Stimulated activated CD4-positive, alpha-beta T cell treated with anti-CD3 and anti-CD28 coated beads, Interleukin-12 subunit alpha, Interleukin-12 subunit beta, amount 100 ng/mL, for 48 hours (primary cell): ENCODE measurements around the gene TSGA10.
"Not testable (repeated sequence)": the region's sequence is repeated elsewhere in the genome, so short reads cannot be mapped to it uniquely, and the experiment has no call there.

Source experiments
- DNase-seq, 3 donors: peaks; one replicate each; pipeline ENCODE4 v3.0.0-alpha.2; 2020; ENCODE audit warnings: low read depth in 2 of 3, low spot score in 1 of 3

Gene TSGA10, protein sequence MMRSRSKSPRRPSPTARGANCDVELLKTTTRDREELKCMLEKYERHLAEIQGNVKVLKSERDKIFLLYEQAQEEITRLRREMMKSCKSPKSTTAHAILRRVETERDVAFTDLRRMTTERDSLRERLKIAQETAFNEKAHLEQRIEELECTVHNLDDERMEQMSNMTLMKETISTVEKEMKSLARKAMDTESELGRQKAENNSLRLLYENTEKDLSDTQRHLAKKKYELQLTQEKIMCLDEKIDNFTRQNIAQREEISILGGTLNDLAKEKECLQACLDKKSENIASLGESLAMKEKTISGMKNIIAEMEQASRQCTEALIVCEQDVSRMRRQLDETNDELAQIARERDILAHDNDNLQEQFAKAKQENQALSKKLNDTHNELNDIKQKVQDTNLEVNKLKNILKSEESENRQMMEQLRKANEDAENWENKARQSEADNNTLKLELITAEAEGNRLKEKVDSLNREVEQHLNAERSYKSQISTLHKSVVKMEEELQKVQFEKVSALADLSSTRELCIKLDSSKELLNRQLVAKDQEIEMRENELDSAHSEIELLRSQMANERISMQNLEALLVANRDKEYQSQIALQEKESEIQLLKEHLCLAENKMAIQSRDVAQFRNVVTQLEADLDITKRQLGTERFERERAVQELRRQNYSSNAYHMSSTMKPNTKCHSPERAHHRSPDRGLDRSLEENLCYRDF

DNA sequence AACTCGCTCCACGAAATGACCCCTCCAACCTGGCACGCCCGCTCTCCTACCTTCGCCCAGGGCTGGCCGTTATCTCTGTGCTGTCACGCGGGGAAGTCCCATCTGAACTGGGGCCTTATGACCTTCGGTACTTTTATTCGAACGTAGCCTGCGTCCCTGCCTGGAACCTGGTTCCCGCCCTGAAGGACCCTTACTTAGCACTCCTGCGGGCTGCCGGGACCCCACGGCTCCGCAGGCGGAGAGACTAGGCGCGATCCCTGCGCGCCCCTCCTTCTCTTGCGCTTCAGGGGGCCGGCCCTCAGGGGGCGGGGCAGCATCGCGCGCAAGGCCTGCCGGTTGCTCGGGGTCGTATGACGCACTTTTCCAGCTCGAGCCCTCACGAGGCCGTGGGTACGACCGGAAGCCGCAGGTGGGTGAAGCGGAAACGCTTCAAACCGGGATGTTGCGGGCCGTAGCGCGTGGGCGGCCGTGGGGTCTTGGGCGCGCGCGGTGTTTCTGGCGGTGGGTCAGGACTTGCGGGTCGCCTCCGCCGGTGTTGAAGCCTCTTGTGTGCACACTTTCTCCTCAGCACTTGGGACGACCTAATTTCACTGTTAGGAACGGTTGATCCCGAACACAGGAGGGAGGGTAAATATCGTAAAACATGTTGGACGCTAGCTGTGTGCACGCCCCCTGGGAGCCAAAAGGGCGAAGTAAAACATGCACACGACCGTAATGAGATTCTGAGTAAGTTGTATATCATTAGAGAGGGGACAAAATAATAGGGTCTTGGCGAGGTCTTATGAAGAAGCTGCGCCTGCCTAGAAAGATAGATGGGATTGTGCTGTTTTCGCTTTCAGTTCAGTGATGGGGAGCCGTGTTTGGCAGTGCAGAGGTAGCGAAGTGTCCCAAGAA, at the start of gene TSGA10, which contains the start of gene LIPT1:
TSGA10 (minus strand) TSS at position 300 of the 894 bp plus-strand sequence. CDS start 45,503 bp downstream, outside the sequence.
LIPT1 (plus strand) TSS at position 325 of the 894 bp plus-strand sequence. CDS start 6,991 bp downstream, outside the sequence.
- peak; percentile 84 to 90 (median 86) for DNase-seq

DNA sequence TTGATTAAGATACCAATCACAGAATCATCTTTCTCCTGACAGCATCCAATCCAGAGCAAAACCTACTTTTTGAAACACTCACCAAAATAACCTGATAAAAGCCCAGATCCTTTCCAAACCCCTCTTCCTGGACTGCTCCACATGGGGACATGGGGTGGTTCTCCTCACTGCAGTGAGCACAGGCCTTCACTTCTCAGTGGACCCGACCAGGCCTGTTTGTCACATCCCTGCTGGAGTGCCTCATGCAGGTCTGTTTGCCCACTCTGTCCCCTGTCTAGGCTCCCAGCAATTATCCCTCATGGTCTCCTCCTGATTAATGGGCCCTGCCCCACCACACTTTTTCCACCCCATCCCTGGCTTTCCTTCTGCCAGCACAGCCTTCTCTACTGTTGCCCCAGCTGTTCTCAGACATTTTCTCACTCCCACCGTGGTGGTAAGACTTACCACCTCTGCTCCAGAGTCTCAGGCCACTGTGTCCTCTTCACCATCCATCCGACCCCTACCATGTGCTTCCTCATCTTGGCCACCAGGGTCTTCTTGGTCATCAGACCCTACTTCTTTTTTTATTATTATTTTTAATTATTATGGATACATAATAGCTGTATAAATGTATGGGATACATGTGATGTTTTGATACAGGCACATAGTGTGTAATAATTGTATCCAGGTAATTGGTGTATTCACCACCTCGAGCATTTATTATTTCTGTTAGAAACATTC, 47.4 kb upstream of the TSGA10 start:
- no peak for DNase-seq

DNA sequence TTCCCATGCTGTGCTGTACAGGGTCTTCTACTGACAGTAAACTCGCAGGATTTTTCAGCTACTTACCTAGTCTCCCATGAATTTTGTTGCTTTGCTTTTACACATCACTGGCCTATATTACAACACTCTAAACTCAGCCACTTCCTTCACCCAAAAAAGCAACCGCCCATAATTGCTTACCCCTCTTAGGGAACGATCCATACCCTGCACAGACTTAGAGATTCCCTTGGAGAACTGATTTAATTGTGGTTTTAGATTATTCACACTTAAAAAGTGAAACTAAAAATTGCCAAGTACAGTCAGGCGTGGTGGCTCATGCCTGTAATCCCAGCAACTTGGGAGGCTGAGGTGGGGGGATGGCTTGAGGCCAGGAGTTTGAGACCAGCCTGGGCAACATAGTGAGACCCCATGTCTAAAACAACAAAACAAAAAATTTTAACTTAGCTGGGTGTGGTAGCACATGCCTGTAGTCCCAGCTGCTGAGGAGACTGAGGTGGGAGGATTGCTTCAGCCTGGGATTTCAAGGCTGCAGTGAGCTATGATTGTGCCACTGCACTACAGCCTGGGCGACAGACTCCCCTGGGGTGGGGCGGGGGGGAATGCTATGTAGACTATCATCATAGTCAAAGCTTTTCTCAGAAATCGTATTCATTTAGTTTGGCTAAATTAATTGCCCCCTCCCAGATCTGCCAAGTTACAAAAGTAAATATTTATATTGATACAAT, 45.5 kb upstream of the TSGA10 start:
- no peak for DNase-seq

DNA sequence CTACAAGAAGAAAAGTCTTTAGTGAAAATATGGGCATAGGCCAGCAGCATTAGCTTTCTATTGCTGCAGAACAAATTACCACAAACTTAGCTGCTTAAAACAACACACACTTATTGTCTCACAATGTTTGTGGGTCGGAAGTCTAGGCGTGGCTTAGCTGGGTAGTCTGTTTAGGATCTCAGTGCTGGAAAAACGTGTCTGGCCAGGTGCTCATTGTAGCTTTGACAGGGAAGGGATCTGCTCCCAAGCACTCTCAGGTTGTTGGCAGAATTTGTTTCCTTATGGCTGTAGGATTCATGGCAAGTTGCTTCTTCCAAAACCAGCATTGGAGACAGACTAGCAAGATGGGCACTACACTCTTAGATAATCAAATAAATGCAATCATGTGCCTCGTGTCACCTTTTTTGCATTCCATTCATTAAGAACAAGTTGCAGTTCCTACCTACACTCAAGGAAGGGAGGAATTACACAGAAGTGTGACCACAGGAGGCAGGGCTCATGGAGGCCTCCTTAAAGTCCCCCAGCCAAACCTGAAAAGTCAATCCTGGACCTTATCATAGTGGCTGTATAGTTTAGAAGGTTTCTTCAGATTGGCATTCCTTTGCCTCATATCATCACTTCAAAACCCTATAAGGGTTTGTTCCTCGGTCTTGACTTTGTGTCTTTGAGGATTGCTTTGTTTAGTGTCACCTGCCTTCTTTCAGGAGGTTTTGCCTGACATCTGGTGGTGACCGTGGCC, 43.5 kb upstream of the TSGA10 start:
- DNase-seq = no peak

DNA sequence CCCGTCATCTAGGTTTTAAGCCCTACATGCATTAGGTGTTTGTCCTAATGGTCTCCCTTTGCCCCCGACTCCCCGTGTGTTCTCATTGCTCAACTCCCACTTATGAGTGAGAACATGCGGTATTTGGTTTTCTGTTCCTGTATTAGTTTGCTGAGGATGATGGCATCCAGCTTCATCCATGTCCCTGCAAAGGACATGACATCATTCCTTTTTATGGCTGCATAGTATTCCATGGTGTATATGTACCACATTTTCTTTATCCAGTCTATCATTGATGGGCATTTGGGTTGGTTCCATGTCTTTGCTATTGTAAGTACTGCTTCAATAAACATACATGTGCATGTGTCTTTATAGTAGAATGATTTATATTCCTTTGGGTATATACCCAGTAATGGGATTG, 37.6 kb upstream of the TSGA10 start:
- not testable (repeated sequence) for DNase-seq

DNA sequence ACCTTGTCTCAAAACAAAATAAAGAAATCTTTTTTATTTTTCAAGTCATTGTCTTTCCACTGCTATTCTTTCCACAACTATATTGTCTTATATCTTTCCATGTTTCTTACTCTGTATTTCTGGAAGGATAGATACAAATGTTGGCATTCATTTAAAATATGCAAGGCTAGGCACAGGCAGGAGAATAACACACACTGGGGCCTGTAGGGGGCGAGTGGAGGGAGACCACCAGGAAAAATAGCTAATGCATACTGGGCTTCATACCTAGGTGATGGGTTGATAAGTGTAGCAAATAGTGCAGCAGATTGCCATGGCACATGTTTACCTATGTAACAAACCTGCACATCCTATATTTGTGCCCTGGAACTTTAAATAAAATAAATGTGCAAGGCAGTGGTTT, 35.8 kb upstream of the TSGA10 start:
- no peak for DNase-seq

DNA sequence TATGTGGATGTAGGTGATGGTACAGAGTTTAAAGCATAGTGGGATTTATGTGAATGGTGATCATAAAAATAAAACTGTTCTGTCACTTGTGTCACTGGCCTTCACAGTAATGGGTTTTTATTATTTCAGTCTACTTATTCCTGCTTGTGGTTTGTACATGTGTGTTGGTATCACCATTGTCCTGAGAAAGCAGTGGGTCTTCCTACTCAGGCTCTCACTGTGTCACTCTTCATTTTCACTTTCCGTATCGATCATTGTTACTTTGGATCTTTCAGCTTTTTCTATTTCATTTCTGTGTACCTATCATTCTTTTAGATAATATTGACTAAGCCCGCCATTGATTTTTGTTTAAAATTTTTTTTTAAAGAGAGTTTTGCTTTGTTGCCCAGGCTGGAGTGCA, 33.6 kb upstream of the TSGA10 start:
- no peak for DNase-seq

DNA sequence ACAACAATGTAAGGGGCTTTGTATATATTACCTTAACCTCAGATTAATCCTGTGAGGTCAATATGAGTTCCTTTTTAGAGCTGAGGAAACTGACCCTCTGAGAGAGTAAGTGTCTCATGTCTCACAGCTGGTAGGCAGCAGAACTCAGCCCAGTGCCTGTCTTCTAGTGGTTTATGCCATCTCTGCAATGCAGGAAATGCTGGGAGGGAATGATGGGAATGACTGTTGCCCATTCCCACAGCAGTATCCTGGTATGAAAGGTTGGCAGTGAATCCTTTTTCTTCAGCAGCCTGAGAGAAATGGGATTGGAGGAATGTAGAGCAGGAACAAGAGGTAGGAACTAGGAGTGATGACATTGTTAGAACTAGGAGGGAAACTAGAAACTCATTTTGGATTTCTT, 32.3 kb upstream of the TSGA10 start:
- no peak for DNase-seq

DNA sequence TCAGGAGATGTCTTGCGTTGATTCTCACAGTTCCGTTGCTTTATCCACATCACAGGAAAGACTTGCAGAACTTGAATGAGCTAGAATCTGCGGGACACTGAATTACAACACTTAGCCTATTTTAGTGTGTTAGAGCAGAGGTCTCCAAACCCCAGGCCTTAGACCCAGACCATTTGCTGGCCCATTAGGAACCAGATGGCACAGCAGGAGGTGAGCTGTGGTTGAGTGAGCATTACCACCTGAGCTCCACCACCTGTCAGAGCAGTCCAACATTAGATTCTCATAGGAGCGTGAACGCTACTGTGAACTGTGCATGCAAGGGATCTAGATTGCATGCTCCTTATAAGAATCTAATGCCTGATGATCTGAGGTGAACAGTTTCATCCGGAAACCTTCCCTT, 30.1 kb upstream of the TSGA10 start:
- DNase-seq = no peak

DNA sequence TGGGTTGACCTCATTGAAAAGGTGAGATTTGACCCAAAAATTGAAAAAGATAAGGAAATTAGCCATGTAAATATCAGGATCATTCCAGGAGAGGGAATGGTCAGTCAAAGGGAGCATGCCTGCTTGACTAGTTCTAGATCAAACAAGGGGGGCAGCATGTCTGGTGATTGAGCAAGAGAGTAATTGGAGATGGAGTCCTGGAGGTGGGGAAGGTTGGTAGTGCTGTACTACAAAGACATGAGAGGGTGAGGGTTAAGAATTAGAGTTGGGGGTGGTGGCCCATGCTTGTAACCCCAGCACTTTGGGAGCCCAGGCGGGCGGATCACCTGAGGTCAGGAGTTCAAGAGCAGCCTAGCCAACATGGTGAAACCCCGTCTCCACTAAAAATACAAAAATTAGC, 28.3 kb upstream of the TSGA10 start:
- DNase-seq = no peak

DNA sequence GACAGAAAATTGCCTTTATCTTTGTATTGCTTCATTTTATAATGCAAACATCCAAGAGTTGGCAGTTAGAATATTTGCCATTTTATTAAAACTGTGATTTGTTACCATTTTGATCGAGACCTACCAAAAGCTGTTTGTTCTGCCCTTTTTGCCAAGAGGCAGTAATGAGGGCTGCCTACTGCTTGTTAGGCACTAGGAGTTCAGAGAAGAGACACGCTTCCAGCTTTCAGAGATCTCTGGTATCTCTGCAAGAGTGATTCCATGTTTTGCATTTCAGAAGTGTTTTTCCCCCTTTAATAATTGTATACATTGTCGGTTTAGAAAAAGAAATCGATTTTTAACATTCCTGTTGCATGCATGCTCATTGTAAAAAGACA, 26.9 kb upstream of the TSGA10 start:
- DNase-seq = no peak

DNA sequence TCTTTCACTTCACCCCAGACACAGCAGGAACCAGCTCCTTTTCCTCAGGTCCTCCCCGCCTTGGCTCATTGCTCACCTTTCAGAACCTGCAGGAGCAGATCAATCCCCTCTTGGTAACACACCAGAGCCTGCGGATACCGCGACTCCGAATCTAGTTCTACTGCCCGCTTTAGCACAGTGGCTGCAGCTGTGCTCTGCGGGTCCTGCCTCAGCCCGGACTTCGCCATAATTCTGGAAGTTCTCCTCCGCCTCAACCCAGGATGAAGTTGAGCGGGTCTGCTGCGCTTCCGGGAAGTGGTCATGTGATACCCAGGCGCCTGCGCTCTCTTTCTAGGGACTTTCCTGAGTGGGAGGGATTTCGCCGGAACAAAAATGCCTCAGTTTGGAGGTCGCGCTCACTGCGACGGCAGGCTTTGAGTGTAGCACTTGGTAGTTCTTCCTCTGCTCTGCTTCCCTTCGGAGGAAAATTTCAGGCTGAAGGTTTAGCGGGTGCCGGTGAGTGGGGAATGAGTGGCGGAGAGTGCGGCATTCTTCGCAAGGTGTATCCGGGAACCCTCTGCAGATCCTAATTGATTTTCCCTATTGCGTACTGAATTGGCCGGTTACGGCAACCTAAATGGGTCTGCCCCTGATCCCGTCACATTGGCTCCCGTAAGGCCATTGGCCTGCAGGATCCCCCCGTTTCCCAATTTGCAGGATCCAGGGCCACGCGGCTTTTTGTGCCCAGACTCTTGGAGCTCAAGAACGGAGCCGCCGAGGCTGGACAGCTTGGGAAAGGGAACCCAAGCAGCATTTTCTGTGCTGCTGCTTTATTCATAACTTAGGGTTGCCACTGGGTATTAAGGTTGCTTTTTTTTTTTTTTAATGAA, 26.2 kb upstream of the TSGA10 start, which contains the start of the genes MITD1 and MRPL30:
MITD1 (minus strand) TSS at position 304 of the 869 bp plus-strand sequence; CDS start at position 227, 77 bp downstream.
MRPL30 (plus strand) TSS at position 430 of the 869 bp plus-strand sequence. CDS start 5,020 bp downstream, outside the sequence.
- peak; percentile 81 to 87 (median 85) for DNase-seq

DNA sequence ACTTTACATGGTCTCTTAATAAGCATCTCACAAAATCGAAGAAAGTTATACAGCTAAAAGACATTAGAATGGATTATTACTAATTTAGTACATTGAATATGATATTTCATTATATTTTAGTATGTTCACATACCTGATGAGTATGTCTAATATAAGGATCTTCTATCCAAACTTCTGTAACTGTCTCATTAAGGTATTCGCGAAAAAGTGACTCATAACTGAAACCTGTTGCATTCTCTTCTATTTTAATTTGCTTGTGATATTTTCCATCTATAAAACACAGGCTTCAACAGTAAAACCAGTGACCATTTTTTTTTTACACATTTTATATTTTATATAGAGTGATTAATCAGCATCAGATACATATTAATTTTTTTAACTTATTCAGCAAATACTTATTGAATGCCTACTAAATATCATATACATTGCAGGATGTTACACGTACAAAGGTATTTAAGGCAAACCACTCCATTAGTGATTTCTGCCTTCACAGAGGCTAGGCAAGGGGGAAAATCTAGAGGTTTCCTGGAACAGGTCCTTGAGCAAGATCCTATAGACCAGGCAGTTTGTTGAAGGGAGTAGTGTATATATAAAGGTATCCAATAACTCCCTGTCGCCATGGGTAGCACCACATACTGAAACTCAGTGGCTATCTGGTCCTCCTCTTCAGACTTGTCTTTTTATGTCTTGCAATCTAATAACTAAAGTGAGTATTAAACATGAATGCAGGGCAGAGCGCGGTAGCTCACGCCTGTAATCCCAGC, 16.8 kb upstream of the TSGA10 start:
- DNase-seq = no peak

DNA sequence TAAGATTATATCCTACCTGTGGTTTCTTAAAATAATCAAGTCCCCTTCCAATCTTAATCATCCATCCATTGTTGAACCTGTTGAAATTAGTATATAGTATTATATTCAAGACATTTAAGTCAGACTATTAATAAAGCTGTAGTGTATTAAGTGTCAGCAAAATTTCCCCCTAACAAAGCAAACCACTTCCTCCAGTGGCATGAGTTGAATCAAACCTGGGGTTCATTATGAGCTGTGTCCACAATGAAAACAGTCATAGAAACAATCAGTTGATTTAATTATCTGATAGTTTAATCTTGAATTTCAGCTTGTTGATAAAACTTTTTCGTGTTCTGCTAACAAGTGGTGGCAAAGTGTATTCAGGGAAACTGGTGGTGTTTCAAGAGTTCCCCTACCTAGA, 14.8 kb upstream of the TSGA10 start:
- no peak for DNase-seq

DNA sequence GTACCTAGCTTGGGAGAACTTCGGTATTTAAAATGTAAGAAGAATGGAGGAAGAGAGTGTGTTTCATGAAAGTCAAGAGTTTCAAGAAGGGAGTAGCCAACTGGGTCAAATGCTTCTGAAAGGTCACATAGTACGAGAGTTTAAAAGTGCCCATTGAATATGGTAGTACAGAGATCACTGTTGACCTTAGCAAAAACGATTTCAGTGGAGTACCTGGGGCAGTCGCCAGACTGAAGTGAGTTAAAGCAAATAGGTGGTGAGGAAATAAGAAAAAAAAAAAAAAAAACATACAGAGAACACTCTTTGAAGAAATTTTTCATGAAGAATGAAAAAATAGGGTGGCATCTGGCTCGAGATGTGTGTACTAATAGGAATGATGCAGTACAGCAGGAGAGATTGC, 11.5 kb upstream of the TSGA10 start:
- DNase-seq = no peak

DNA sequence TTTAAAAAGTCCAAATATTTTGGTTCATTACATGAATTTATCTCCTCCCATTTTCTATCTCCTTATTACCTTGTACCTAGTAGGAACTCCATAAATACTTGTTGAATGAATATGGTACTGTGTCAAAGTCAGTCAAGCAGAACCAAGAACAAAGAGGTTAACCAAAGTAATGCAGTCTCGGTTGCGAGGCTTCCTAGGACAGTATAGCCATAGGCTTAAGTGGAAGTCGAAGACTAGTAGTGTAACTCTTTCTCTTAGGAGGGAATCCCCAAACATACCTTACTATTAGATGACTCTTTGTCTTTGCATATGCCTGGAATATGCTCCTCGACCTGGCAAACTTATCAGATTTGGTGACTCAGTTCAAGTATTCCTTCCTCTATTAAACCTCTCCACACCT, 4.9 kb upstream of the TSGA10 start:
- DNase-seq = no peak

DNA sequence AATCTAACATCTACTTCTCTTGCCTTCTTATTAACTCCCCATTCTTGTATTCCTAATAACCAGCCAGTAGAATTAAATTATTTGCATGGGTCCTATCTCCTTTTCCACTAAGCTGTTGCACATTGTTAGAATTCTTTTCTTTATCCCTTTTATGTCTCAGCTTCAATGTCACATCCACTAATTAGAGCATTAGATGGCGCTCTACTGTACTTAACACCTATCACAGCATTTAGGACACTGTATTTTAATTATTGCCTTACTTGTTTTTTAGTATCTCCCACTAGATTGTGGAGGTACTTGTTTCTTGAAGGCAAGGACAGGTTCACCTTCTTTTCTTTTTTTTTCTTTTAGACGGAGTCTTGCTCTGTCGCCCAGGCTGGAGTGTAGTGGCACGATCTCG, 3.9 kb upstream of the TSGA10 start:
- DNase-seq = no peak
